BLaER1 treated with 17β-estradiol and CSF1 and Interleukin-3, amounts not matched to agents 10 nM and 100 nM (cell line): ENCODE results near the gene LIPC.

Source experiments
- H3K27ac ChIP-seq, 11 experiments: shearing (Covaris generic); formaldehyde crosslinking; 2 replicates each; pipeline ENCODE4 v1.8.1; 2022
- H3K27me3 ChIP-seq, 11 experiments: shearing (Covaris generic); formaldehyde crosslinking; 2 replicates each; pipeline ENCODE4 v1.8.1; 2022
- H3K36me3 ChIP-seq, 11 experiments: shearing (Covaris generic); formaldehyde crosslinking; 2 replicates each; pipeline ENCODE4 v1.8.1; 2022
- H3K4me1 ChIP-seq, 10 experiments: shearing (Covaris generic); formaldehyde crosslinking; 2 replicates each; pipeline ENCODE4 v1.8.1; 2022
- H3K4me2 ChIP-seq, 11 experiments: shearing (Covaris generic); formaldehyde crosslinking; 2 replicates each; pipeline ENCODE4 v1.8.1; 2022
- H3K4me3 ChIP-seq, 10 experiments: shearing (Covaris generic); formaldehyde crosslinking; 2 replicates each; pipeline ENCODE4 v1.8.1; 2022
- H3K9ac ChIP-seq, 11 experiments: shearing (Covaris generic); formaldehyde crosslinking; 2 replicates each; pipeline ENCODE4 v1.8.1; 2022
- H3K9me3 ChIP-seq, 11 experiments: shearing (Covaris generic); formaldehyde crosslinking; replicated peaks in 1 of 11; 2 replicates each; pipeline ENCODE4 v1.8.1; 2022
- H4K20me1 ChIP-seq, 11 experiments: shearing (Covaris generic); formaldehyde crosslinking; 2 replicates each; pipeline ENCODE4 v1.8.1; 2022
- Cebpa-rat ChIP-seq, 11 experiments: shearing (Covaris generic); IDR thresholded peaks; 2 replicates each; pipeline ENCODE4 v1.8.1; 2022

Gene LIPC

GRCh38 chr15:58495891-58496408 is 64.2 kb downstream of the LIPC start:
- Histone ChIP-seq H3K9ac (no peak overlapping the region), H3K9me3 (peaks cover 0 to 25% (median 16%) of the 10 kb centered on the region in 11 experiments; a peak in 13 of 22 replicates), H3K36me3 (no peaks in the 10 kb centered on the region), H3K4me1 (peaks cover 51 to 64% (median 53%) of the 10 kb centered on the region in 10 experiments), H3K4me2 (peak overlapping the region; percentile 37 to 74 (median 58)), H3K27ac (peak overlapping the region in 3 of 11 experiments; percentile 9 to 36 (median 24); a peak in 4 of 22 replicates), H3K4me3 (no peak overlapping the region), H4K20me1 (no peaks in the 10 kb centered on the region), H3K27me3 (no peaks in the 10 kb centered on the region)
- no peak for TF ChIP-seq Cebpa-rat (IDR thresholded peaks at IDR 0.05)

- no peak overlapping the region for H3K9ac ChIP-seq
- H3K4me3 ChIP-seq: no peak overlapping the region
- no peaks in the 10 kb centered on the region for H3K36me3 ChIP-seq
- H4K20me1 ChIP-seq: no peaks in the 10 kb centered on the region
- H3K27ac ChIP-seq: no peak overlapping the region
- H3K9me3 ChIP-seq: peaks cover 0 to 25% (median 16%) of the 10 kb centered on the region in 11 experiments; a peak in 13 of 22 replicates
- peak overlapping the region in 3 of 11 experiments; percentile 7 to 74 (median 7); a peak in 2 of 22 replicates for H3K4me2 ChIP-seq
- H3K4me1 ChIP-seq: peaks cover 39 to 51% (median 41%) of the 10 kb centered on the region in 10 experiments
- TF ChIP-seq Cebpa-rat (IDR thresholded peaks at IDR 0.05): no peak
- H3K27me3 ChIP-seq: no peaks in the 10 kb centered on the region
Observed at GRCh38 chr15:58497046-58497785, 65.4 kb downstream of the LIPC start.

GRCh38 chr15:58498821-58499580 is 67.2 kb downstream of the LIPC start:
- no peak overlapping the region for H3K4me3 ChIP-seq
- H3K27ac ChIP-seq: no peak overlapping the region
- peaks cover 0 to 22% (median 15%) of the 10 kb centered on the region in 11 experiments; a peak in 13 of 22 replicates for H3K9me3 ChIP-seq
- H3K36me3 ChIP-seq: no peaks in the 10 kb centered on the region; a peak in 1 of 22 replicates
- no peaks in the 10 kb centered on the region for H3K27me3 ChIP-seq
- peaks cover 25 to 38% (median 27%) of the 10 kb centered on the region in 10 experiments for H3K4me1 ChIP-seq
- H3K4me2 ChIP-seq: peak overlapping the region in 10 of 11 experiments; percentile 1 to 36 (median 24); a peak in 13 of 22 replicates
- H4K20me1 ChIP-seq: no peaks in the 10 kb centered on the region
- TF ChIP-seq Cebpa-rat (IDR thresholded peaks at IDR 0.05): no peak
- no peak overlapping the region for H3K9ac ChIP-seq

GRCh38 chr15:58501006-58501405 is 69.2 kb downstream of the LIPC start:
- Histone ChIP-seq H3K9me3 (peaks cover 0 to 24% (median 8%) of the 10 kb centered on the region in 11 experiments; a peak in 11 of 22 replicates), H3K4me1 (peaks cover 19 to 41% (median 32%) of the 10 kb centered on the region in 10 experiments), H3K27ac (no peak overlapping the region), H4K20me1 (no peaks in the 10 kb centered on the region), H3K4me2 (no peak overlapping the region), H3K27me3 (no peaks in the 10 kb centered on the region), H3K36me3 (no peaks in the 10 kb centered on the region; a peak in 1 of 22 replicates), H3K4me3 (no peak overlapping the region), H3K9ac (no peak overlapping the region)
- TF ChIP-seq Cebpa-rat (IDR thresholded peaks at IDR 0.05): no peak

- no peak overlapping the region for H3K27ac ChIP-seq
- peaks cover 19 to 41% (median 33%) of the 10 kb centered on the region in 10 experiments for H3K4me1 ChIP-seq
Observed at GRCh38 chr15:58501636-58502188, 69.9 kb downstream of the LIPC start.

GRCh38 chr15:58503139-58504027 is 71.6 kb downstream of the LIPC start:
- Histone ChIP-seq H4K20me1 (no peaks in the 10 kb centered on the region), H3K4me2 (no peak overlapping the region; a peak in 2 of 22 replicates), H3K4me3 (no peak overlapping the region), H3K9ac (no peak overlapping the region), H3K36me3 (no peaks in the 10 kb centered on the region; a peak in 1 of 22 replicates), H3K27ac (no peak overlapping the region), H3K9me3 (peaks cover 11 to 42% (median 24%) of the 10 kb centered on the region in 11 experiments; a peak in 19 of 22 replicates), H3K27me3 (no peaks in the 10 kb centered on the region), H3K4me1 (peaks cover 25 to 41% (median 34%) of the 10 kb centered on the region in 10 experiments)
- no peak for TF ChIP-seq Cebpa-rat (IDR thresholded peaks at IDR 0.05)

More at GRCh38 chr15:58501636-58502188, 69.9 kb downstream of the LIPC start:
- no peak overlapping the region for H3K4me3 ChIP-seq
- H3K9me3 ChIP-seq: peaks cover 2 to 31% (median 13%) of the 10 kb centered on the region in 11 experiments; a peak in 17 of 22 replicates
- H3K27me3 ChIP-seq: no peaks in the 10 kb centered on the region
- H4K20me1 ChIP-seq: no peaks in the 10 kb centered on the region
- no peak overlapping the region for H3K9ac ChIP-seq
- H3K4me2 ChIP-seq: no peak overlapping the region
- H3K36me3 ChIP-seq: no peaks in the 10 kb centered on the region; a peak in 1 of 22 replicates
- TF ChIP-seq Cebpa-rat (IDR thresholded peaks at IDR 0.05): no peak

- H3K4me1 ChIP-seq: peaks cover 18 to 34% (median 26%) of the 10 kb centered on the region in 10 experiments
- H3K36me3 ChIP-seq: no peaks in the 10 kb centered on the region; a peak in 1 of 22 replicates
- TF ChIP-seq Cebpa-rat (IDR thresholded peaks at IDR 0.05): no peak
- H3K27ac ChIP-seq: no peak overlapping the region
- no peaks in the 10 kb centered on the region for H4K20me1 ChIP-seq
- no peak overlapping the region for H3K9ac ChIP-seq
- H3K4me2 ChIP-seq: peak overlapping the region in 9 of 11 experiments; percentile 6 to 83 (median 34); a peak in 12 of 22 replicates
- peaks cover 11 to 40% (median 20%) of the 10 kb centered on the region in 11 experiments; a peak in 18 of 22 replicates for H3K9me3 ChIP-seq
- H3K4me3 ChIP-seq: no peak overlapping the region
- H3K27me3 ChIP-seq: no peaks in the 10 kb centered on the region
Observed at GRCh38 chr15:58504674-58505234, 73.0 kb downstream of the LIPC start.
